GM18499 (cell line): ENCODE data around the gene SEH1L.
A peak's percentile ranks its signal among the peaks of the same experiment; 100 is the strongest.
"Not testable (repeated sequence)": the region's sequence is repeated elsewhere in the genome, so short reads cannot be mapped to it uniquely, and the experiment has no call there.

ENCODE experiments used
- ATAC-seq: cut with Tn5 transposase; IDR thresholded peaks from one replicate; pipeline ENCODE4 v1.9.1; 2021; ENCODE audit warnings: moderate number of reproducible peaks; ENCODE audit not compliant: insufficient read depth, unreplicated experiment

The SEH1L gene

GRCh38 chr18:12947285-12948049 is at the start of gene SEH1L:
Gene SEH1L, plus strand, starts transcription at chr18:12948011. Its CDS starts 111 bp downstream, at chr18:12948122.
- ATAC-seq, result peak; percentile 34

GRCh38 chr18:12901208-12901607 is 46.6 kb upstream of the SEH1L start:
- not testable (repeated sequence) for ATAC-seq

- ATAC-seq, result no peak
Measured at GRCh38 chr18:12904012-12904516, 43.7 kb upstream of the SEH1L start.

- ATAC-seq, result no peak
Measured at GRCh38 chr18:12906119-12906518, 41.7 kb upstream of the SEH1L start.

GRCh38 chr18:12906773-12907172 is 41.0 kb upstream of the SEH1L start:
- no peak for ATAC-seq

- no peak for ATAC-seq
Measured at GRCh38 chr18:12907258-12907925, 40.4 kb upstream of the SEH1L start.

- ATAC-seq, result no peak
Measured at GRCh38 chr18:12908706-12909105, 39.1 kb upstream of the SEH1L start.

GRCh38 chr18:12911025-12911928 is 36.5 kb upstream of the SEH1L start:
- ATAC-seq, result no peak

- ATAC-seq, result no peak
Measured at GRCh38 chr18:12911929-12912703, 35.7 kb upstream of the SEH1L start.

GRCh38 chr18:12921178-12921577 is 26.6 kb upstream of the SEH1L start:
- peak; percentile 72 for ATAC-seq

GRCh38 chr18:12922266-12922665 is 25.5 kb upstream of the SEH1L start:
- no peak for ATAC-seq

GRCh38 chr18:12924616-12925015 is 23.2 kb upstream of the SEH1L start:
- no peak for ATAC-seq

- no peak for ATAC-seq
Measured at GRCh38 chr18:12928206-12928605, 19.6 kb upstream of the SEH1L start.

GRCh38 chr18:12928641-12929040 is 19.2 kb upstream of the SEH1L start:
- no peak for ATAC-seq

- ATAC-seq, result no peak
Measured at GRCh38 chr18:12929477-12930083, 18.2 kb upstream of the SEH1L start.

- no peak for ATAC-seq
Measured at GRCh38 chr18:12930376-12930775, 17.4 kb upstream of the SEH1L start.

GRCh38 chr18:12930908-12931307 is 16.9 kb upstream of the SEH1L start:
- ATAC-seq, result no peak

- ATAC-seq, result no peak
Measured at GRCh38 chr18:12933327-12933726, 14.5 kb upstream of the SEH1L start.

GRCh38 chr18:12934454-12935071 is 13.2 kb upstream of the SEH1L start:
- no peak for ATAC-seq
